Kidney (tissue), 14 donors: ENCODE data around the gene ZC3H10. TPM values are rescaled to one million over a fixed set of nuclear protein-coding genes. Genes with fewer than 3 reads are reported as not detected.

ENCODE experiments used
- DNase-seq, 5 donors: peaks; one replicate each; pipeline ENCODE4 v3.0.0-alpha.2; 2013 to 2020
- FAIRE-seq: peaks from 2 replicates; lab custom pipeline; 2012; peaks lifted over from hg19 to GRCh38; lab: Jason Lieb, UNC
- H3K27ac ChIP-seq, 2 donors: one replicate each; pipeline ENCODE4 v1.7.0; 2013; ENCODE audit warnings: low read depth in 2 of 2, low read length in 2 of 2, inconsistent platforms in 1 of 2
- H3K27me3 ChIP-seq: one replicate; pipeline ENCODE4 v1.7.1; 2013; ENCODE audit warnings: low read length, inconsistent platforms; ENCODE audit not compliant: control insufficient read depth, insufficient read depth
- H3K36me3 ChIP-seq, 3 donors: one replicate each; pipeline versions ENCODE4 v1.7.0 to v1.7.1; 2013; ENCODE audit warnings: low read length in 3 of 3, control low read depth in 1 of 3, inconsistent platforms in 1 of 3; ENCODE audit not compliant: insufficient read depth in 3 of 3, control insufficient read depth in 2 of 3
- H3K4me1 ChIP-seq, 3 donors: one replicate each; pipeline versions ENCODE4 v1.7.0 to v1.7.1; 2013; ENCODE audit warnings: low read length in 3 of 3, inconsistent platforms in 1 of 3, low read depth in 1 of 3; ENCODE audit not compliant: control insufficient read depth in 2 of 3, insufficient read depth in 2 of 3
- H3K4me3 ChIP-seq, 3 donors: one replicate each; pipeline versions ENCODE4 v1.7.0 to v1.8.1; 2013; ENCODE audit warnings: low read length in 3 of 3, control low read depth in 1 of 3, inconsistent platforms in 1 of 3
- H3K9ac ChIP-seq, 3 donors: one replicate each; pipeline versions ENCODE4 v1.7.0 to v1.7.1; 2013; ENCODE audit warnings: low read length in 3 of 3, control low read depth in 1 of 3, inconsistent platforms in 1 of 3
- H3K9me3 ChIP-seq, 3 donors: one replicate each; pipeline versions ENCODE4 v1.7.0 to v1.7.1; 2013; ENCODE audit warnings: low read length in 3 of 3, control low read depth in 1 of 3, inconsistent platforms in 1 of 3; ENCODE audit not compliant: control insufficient read depth in 2 of 3, insufficient read depth in 1 of 3
- intact Hi-C: fragments of 100-400 bp; cut with DNase I; formaldehyde crosslinking; loops from one replicate; pipeline ENCODE4 v1.11.1; 2022
- polyA plus RNA-seq: library from polyadenylated mRNA; stranded (reverse); fragments of 350-450 nt; fragmentation: Illumina TruSeq; extraction: RNeasy Lipid Tissue Mini Kit (QIAGEN cat#74804); gene quantifications from one replicate; pipeline ENCODE4 v1.2.3, GENCODE V29; 2014; ENCODE audit warnings: low read depth, low replicate concordance; ENCODE audit not compliant: insufficient read depth
- total RNA-seq: library from RNA; stranded (reverse); fragmentation: NEBNext Ultra II Directional; extraction: Animal tissue kit (Norgen Biotek cat#: 25700); gene quantifications from one replicate; pipeline ENCODE4 v1.2.1, GENCODE V29; 2021
- TF ChIP-seq, protein P1 (sequence below): IDR thresholded peaks from 3 replicates; pipeline ENCODE4 v1.5.1; 2012; ENCODE audit warnings: mild to moderate bottlenecking, moderate library complexity, borderline replicate concordance; ENCODE audit not compliant: insufficient read depth; ENCODE audit errors: extremely low read depth
- donor health status: control.
- donor health status: control.
- donor health status: control.
- donor health status: control.
- donor health status: control.
- donor health status: DM: yes; HTN: yes; CAD: no.
- donor health status: Normal renal cell carcinoma (clear cell type).

ZC3H10 gene
- total and polyA plus RNA-seq, 2 donors from 2014 or later = 2.4 to 8.6 TPM

DNA sequence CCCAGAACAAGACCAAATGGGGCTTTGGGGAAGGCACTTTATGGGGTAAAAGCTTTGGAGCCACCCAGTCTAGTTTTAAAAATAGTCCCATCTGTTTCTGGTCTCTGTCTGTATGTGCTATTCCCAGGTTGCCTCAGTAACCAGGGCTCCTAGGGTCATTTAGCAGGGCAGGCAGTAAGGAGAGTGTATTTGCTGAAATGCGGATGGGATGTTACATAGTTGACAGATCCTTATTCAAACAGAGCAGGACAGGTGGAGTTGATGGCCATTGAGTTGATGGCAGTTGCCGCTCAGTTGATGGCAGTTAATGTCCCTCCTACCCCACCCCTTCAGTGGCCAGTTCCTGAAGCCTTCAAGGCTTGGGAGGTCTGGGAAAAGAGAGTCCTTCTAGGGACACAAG, 4.6 kb downstream of the ZC3H10 start:
- Histone ChIP-seq H3K9me3 (no peaks in the 10 kb centered on the region), H3K27me3 (no peaks in the 10 kb centered on the region), H3K9ac (peak overlapping the region in 1 of 3 donors; percentile 14), H3K4me1 (peaks cover 11 to 33% (median 26%) of the 10 kb centered on the region in 3 donors), H3K4me3 (no peak overlapping the region), H3K27ac (no peak overlapping the region), H3K36me3 (peaks cover 0 to 3% (median 0%) of the 10 kb centered on the region in 3 donors)
- TF ChIP-seq, protein P1, sequence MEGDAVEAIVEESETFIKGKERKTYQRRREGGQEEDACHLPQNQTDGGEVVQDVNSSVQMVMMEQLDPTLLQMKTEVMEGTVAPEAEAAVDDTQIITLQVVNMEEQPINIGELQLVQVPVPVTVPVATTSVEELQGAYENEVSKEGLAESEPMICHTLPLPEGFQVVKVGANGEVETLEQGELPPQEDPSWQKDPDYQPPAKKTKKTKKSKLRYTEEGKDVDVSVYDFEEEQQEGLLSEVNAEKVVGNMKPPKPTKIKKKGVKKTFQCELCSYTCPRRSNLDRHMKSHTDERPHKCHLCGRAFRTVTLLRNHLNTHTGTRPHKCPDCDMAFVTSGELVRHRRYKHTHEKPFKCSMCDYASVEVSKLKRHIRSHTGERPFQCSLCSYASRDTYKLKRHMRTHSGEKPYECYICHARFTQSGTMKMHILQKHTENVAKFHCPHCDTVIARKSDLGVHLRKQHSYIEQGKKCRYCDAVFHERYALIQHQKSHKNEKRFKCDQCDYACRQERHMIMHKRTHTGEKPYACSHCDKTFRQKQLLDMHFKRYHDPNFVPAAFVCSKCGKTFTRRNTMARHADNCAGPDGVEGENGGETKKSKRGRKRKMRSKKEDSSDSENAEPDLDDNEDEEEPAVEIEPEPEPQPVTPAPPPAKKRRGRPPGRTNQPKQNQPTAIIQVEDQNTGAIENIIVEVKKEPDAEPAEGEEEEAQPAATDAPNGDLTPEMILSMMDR = no peak
- no peak for FAIRE-seq
- intact Hi-C loops = loop anchor here (10.0 kb wide), 1 partner anchor 62 kb away; the partner anchor contains the start of gene SMARCC2
- no peak for DNase-seq

- FAIRE-seq = no peak
- H3K4me1 ChIP-seq = peaks cover 11 to 26% (median 18%) of the 10 kb centered on the region in 3 donors
These were observed 6.1 kb downstream of the ZC3H10 start for GRCh38 chr12:56124133-56124532.

GRCh38 chr12:56126732-56127239, 8.7 kb downstream of the ZC3H10 start:
- TF ChIP-seq, protein P1 = no peak
- Histone ChIP-seq H3K36me3 (peaks cover 2 to 12% (median 2%) of the 10 kb centered on the region in 3 donors), H3K27ac (peak overlapping the region; percentile 74 to 86), H3K9me3 (no peaks in the 10 kb centered on the region), H3K4me1 (peaks cover 11 to 25% (median 12%) of the 10 kb centered on the region in 3 donors), H3K9ac (peak overlapping the region in 2 of 3 donors; percentile 63 to 68), H3K27me3 (no peaks in the 10 kb centered on the region), H3K4me3 (peak overlapping the region in 2 of 3 donors; percentile 60 to 82)
- DNase-seq = no peak
- intact Hi-C loops = loop anchor here (10.0 kb wide), 1 partner anchor 58 kb away; the partner anchor contains the start of gene SMARCC2
- no peak for FAIRE-seq

More at GRCh38 chr12:56124133-56124532, 6.1 kb downstream of the ZC3H10 start:
- Histone ChIP-seq H3K27me3 (no peaks in the 10 kb centered on the region), H3K9ac (no peak overlapping the region), H3K36me3 (peaks cover 0 to 3% (median 0%) of the 10 kb centered on the region in 3 donors), H3K27ac (no peak overlapping the region), H3K9me3 (no peaks in the 10 kb centered on the region), H3K4me3 (no peak overlapping the region)
- intact Hi-C loops = loop anchor here (10.0 kb wide), 1 partner anchor 61 kb away; the partner anchor contains the start of gene SMARCC2
- DNase-seq = no peak
- TF ChIP-seq, protein P1 = no peak
